Stimulated activated CD4-positive, alpha-beta T cell treated with anti-CD3 and anti-CD28 coated beads, Interleukin-2, amount 100 ng/mL, for 4 hours (primary cell): ENCODE data around the gene NR2F1.
A peak's percentile ranks its signal among the peaks of the same experiment; 100 is the strongest.

ENCODE experiments used
- DNase-seq: peaks from one replicate; pipeline ENCODE4 v3.0.0-alpha.2; 2020; ENCODE audit warnings: low read depth

Gene NR2F1

GRCh38 chr5:93577854-93578812, 4.9 kb upstream of the NR2F1 start:
- DNase-seq = no peak

DNA sequence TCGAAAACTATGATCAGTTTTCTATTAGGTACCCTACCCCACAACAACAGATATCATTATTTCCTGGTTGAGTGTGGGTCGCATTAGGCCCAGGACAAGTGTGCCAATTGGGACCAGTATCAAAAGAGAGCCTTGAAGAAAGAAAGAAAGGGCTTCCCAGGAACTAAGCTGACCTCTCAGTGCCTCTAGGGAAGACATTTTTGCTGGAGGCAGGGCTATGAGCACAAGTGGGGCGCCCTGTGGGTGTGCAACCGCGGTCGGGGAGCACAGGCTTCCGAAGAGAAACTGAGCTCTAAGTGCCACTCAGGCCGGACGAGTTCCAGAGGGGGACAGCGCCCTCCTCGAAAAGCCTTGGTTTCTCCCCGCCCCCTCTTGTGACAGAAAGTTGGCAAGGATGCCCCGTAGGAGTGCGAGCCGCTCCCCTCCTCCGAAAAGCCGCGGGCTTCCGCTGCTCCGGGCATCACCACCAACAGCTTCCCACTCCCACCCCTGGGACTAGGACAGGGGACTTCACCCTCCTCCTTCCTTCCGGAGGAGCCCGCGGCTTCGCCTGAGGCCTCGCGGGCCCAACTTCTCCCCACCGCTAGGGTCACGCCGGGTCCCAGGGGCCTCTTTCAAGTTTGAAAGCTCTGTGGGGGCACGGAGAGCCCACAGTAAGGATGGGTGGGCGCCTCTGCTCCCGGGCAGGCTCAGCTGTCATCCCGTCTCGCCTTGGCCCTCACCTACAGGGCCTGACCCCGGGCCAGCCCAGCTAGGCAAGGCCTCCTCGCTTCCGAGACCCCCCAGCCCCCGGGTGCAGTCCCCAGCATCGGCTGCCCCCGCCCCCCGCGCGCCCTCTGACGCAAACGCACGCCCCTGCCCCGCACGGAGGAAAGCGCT, 4.0 kb upstream of the NR2F1 start:
- DNase-seq = no peak

DNA sequence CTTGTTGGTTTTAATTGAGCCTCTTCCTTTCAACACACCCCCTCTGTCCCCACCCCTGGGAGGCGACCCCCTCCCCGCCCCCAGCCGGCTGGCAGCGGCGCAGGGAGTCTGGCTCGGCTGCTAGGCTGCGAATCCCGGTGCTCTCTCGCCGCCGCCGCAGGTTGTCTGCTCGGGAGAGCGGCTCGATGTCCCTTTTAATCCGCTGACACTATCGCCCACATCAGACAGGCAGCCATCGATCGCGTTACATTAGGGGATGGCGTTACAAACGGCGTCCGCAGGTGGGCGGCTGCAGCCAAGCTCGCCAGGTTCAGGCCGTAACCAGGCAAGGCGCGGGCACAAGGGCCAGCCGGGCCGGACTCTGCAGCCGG, 3.3 kb upstream of the NR2F1 start:
- DNase-seq = no peak

- DNase-seq = no peak
Observed at GRCh38 chr5:93580063-93580926, 2.7 kb upstream of the NR2F1 start.

GRCh38 chr5:93580927-93581445, 2.0 kb upstream of the NR2F1 start, which contains the start of gene NR2F1-AS1:
Gene NR2F1-AS1 (minus strand): TSS chr5:93581219.
- no peak for DNase-seq

DNA sequence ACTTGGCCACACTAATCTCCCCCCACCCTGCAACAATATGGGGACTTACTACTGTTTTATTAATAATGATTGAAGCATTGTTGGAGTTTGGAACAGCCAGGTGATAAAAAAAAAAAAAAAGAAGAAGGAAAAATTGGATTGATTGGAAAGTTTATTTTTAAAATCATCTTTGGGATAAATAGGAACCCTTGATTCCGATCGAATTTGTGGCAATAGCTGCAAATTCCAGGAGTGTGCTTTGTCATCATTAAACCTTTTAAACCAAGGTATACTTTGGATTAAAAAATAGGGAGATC, 907 bp upstream of the NR2F1 start:
- DNase-seq = no peak

DNA sequence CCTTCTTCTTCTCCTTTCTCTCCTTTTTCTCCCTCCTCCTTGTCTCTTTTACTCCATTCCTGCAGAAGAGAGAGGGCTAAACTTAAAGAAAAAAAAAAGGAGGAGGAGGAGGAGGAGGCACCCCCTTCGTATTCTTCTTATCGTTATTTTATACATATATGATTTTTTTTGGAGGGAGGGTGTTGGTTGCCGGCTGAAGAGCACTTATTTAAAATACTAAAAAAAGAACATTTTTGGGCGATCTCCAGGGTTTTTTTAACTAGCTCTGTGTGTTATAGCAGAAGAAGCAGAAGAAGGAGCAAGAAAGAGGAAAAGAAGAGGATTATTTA, 381 bp downstream of the NR2F1 start:
- no peak for DNase-seq

DNA sequence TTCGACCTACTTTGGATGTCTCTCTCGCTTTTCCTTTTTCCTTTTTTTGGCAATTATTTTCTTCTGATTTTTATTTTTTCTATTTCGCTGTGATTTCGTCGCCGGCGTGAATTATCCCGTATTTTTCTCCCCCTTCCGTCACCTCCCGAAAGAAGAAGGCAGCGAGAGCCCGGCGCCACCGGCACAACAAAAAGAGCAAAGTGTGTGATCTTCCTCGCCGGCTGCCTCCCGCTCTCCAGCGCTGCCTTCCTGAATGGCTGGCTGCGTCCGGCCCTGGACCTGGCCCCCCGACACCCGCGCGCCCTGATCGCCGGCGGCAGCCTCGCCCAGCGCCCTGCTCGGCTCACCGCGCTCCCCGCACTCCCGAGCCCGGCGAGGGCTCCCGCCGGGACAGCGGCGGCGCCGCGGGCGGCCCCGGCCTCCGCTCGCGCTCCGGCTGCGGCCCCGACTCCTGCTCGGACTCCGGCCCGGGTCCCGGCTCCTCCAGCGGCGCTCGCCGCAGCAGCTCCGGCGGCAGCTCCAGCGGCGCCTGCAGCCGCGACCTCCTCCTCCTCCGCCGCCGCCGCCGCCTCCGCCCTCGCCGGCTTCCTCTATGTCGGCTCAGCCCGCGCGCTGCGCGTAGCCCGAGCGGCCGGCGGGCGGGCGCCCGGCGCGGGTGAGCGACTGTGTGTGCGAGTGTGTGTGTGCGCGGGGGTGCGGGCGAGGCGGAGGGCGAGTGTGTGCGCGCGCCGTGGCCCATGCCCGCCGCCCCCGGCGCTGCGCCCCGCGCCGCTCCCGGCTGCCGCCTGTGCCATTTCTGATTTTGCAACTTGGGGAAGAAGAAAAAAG, 960 bp downstream of the NR2F1 start:
- DNase-seq = peak; percentile 36

DNA sequence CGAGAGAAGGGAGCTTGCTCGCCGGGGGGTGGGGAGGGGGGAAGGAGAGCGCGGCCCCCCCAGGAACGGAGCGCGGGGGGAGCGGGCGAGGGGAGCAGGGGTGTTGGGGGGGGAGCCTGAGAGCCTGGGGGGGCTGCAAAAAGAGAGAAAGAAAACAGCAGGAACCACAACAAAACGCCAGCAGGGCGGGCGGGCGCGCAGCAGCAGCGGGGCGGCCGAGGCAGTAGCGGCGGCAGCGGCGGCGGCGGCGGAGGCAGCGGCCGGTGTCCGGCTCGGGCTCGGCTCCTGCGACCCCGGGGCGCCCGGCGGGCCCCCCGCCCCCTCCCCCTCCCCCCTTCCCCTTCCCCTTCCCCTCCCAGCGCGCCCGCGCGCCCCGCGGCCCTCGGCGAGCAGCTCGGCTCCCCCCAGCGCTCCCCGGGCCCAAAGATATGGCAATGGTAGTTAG, 1.6 kb downstream of the NR2F1 start:
- no peak for DNase-seq

DNA sequence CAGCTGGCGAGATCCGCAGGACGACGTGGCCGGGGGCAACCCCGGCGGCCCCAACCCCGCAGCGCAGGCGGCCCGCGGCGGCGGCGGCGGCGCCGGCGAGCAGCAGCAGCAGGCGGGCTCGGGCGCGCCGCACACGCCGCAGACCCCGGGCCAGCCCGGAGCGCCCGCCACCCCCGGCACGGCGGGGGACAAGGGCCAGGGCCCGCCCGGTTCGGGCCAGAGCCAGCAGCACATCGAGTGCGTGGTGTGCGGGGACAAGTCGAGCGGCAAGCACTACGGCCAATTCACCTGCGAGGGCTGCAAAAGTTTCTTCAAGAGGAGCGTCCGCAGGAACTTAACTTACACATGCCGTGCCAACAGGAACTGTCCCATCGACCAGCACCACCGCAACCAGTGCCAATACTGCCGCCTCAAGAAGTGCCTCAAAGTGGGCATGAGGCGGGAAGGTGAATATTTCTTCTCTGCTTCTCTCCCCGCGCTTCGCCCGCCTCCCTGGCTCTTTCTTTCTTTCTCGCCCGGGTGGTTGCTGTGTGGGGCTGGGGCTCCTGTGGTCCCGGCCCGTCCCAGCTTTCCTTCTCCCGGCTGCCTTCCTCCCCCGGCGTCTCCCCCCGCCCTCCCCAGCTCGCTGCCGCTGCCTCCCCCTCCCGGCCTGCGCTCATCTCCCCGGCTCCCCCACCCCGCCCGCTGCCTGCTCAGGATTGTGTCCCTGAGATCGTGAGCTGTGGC, 2.2 kb downstream of the NR2F1 start:
- DNase-seq = no peak

- no peak for DNase-seq
Observed at GRCh38 chr5:93585767-93586385, 2.9 kb downstream of the NR2F1 start.

- DNase-seq = no peak
Observed at GRCh38 chr5:93586736-93587596, 3.9 kb downstream of the NR2F1 start.

- DNase-seq = no peak
Observed at GRCh38 chr5:93587597-93588351, 4.8 kb downstream of the NR2F1 start.

- DNase-seq = no peak
Observed at GRCh38 chr5:93588352-93589151, 5.5 kb downstream of the NR2F1 start.

- no peak for DNase-seq
Observed at GRCh38 chr5:93589152-93589828, 6.3 kb downstream of the NR2F1 start.

GRCh38 chr5:93589829-93590215, 6.8 kb downstream of the NR2F1 start:
- no peak for DNase-seq

GRCh38 chr5:93590493-93590892, 7.5 kb downstream of the NR2F1 start:
- DNase-seq = no peak
